H1 (cell line): ENCODE measurements around the gene INTS7. TPM values are rescaled to one million over a fixed set of nuclear protein-coding genes. Genes with fewer than 3 reads are reported as not detected.

Source experiments
- BCL11A ChIP-seq, 2 experiments: IDR thresholded peaks; one replicate each; pipeline ENCODE4 v1.6.1; 2011; ENCODE audit warnings: low read depth in 2 of 2, low read length in 2 of 2, mild to moderate bottlenecking in 2 of 2
- CHD1 ChIP-seq: IDR thresholded peaks from 2 replicates; pipeline ENCODE4 v1.6.1; 2012; ENCODE audit warnings: low read depth, low read length, improper control_type of control experiment
- EZH2 ChIP-seq: fragments of 200-600 bp; sonication (generic); IDR thresholded peaks from 2 replicates; pipeline ENCODE4 v1.7.1; 2012; ENCODE audit warnings: low read depth, mild to moderate bottlenecking, moderate library complexity, low read length, inconsistent platforms; ENCODE audit not compliant: severe bottlenecking
- FOSL1 ChIP-seq: IDR thresholded peaks from 2 replicates; pipeline ENCODE4 v1.6.1; 2011; ENCODE audit warnings: mild to moderate bottlenecking, low read depth, low read length, moderate library complexity; ENCODE audit not compliant: insufficient read depth
- HDAC6 ChIP-seq: IDR thresholded peaks from one replicate; pipeline ENCODE4 v1.7.1; 2012; ENCODE audit warnings: low read depth, mild to moderate bottlenecking, inconsistent platforms, low read length, moderate library complexity
- JUN ChIP-seq: IDR thresholded peaks from 2 replicates; pipeline ENCODE4 v1.6.1; 2011; ENCODE audit warnings: low read depth, mild to moderate bottlenecking, improper control_type of control experiment, low read length
- PHF8 ChIP-seq: fragments of 200-600 bp; sonication (generic); conservative IDR thresholded peaks from 2 replicates; pipeline ENCODE4 v1.7.1; 2012; ENCODE audit warnings: low read depth, mild to moderate bottlenecking, inconsistent platforms, low read length, moderate library complexity
- POLR2A ChIP-seq, 2 experiments: IDR thresholded peaks; 1 replicate in 1 of 2; 2 replicates in 1 of 2; pipeline ENCODE4 v1.6.1; 2011; ENCODE audit warnings: low read depth in 2 of 2, low read length in 2 of 2, mild to moderate bottlenecking in 2 of 2; ENCODE audit errors: control extremely low read depth in 1 of 2
- SAP30 ChIP-seq: fragments of 300-600 bp; sonication (generic); IDR thresholded peaks from 2 replicates; pipeline ENCODE4 v1.7.1; 2012; ENCODE audit warnings: low read length, moderate library complexity, mild to moderate bottlenecking, inconsistent platforms; ENCODE audit not compliant: insufficient read depth, insufficient replicate concordance
- SIX5 ChIP-seq: IDR thresholded peaks from 2 replicates; pipeline ENCODE4 v1.6.1; 2011; ENCODE audit warnings: mild to moderate bottlenecking, low read depth, low read length
- SP4 ChIP-seq: IDR thresholded peaks from 2 replicates; pipeline ENCODE4 v1.6.1; 2012; ENCODE audit warnings: low read length, inconsistent platforms
- SRF ChIP-seq: IDR thresholded peaks from 2 replicates; pipeline ENCODE4 v1.6.1; 2011; ENCODE audit warnings: mild to moderate bottlenecking, low read depth, low read length, moderate library complexity
- TAF1 ChIP-seq: IDR thresholded peaks from 2 replicates; pipeline ENCODE4 v1.6.1; 2011; ENCODE audit warnings: mild to moderate bottlenecking, low read depth, low read length
- TBP ChIP-seq: IDR thresholded peaks from 2 replicates; pipeline ENCODE4 v1.6.1; 2011; ENCODE audit warnings: low read depth, low read length, improper control_type of control experiment
- TCF12 ChIP-seq: IDR thresholded peaks from 2 replicates; pipeline ENCODE4 v1.6.1; 2011; ENCODE audit warnings: low read depth, mild to moderate bottlenecking, low read length
- TEAD4 ChIP-seq: IDR thresholded peaks from 2 replicates; pipeline ENCODE4 v1.6.1; 2012; ENCODE audit warnings: low read depth, low read length, inconsistent platforms, mixed read lengths
- YY1 ChIP-seq: IDR thresholded peaks from 2 replicates; pipeline ENCODE4 v1.6.1; 2011; ENCODE audit warnings: low read depth, mild to moderate bottlenecking, low read length
- polyA plus RNA-seq, 7 experiments: library from polyadenylated mRNA; depleted of rRNA in 3 of 7; stranded (reverse) in 5 of 7; unstranded in 2 of 7; fragments of >200 nt in 5 of 7; fragments of 200-250 nt in 2 of 7; gene quantifications; 1 replicate in 5 of 7; 2 replicates in 1 of 7; 4 replicates in 1 of 7; pipeline versions ENCODE4 v1.2.1 to v1.2.3, GENCODE V29; 2011 to 2013; ENCODE audit warnings: missing spikeins in 2 of 7, mixed read lengths in 2 of 7
- total RNA-seq: library from RNA; stranded (reverse); fragmentation: NEBNext Ultra II Directional; extraction: Animal tissue kit (Norgen Biotek cat#: 25700); gene quantifications from 2 replicates; pipeline ENCODE4 v1.2.1, GENCODE V29; 2021
- TF ChIP-seq, protein P1 (sequence below): IDR thresholded peaks from 2 replicates; pipeline ENCODE4 v1.6.1; 2012; ENCODE audit warnings: inconsistent platforms
- TF ChIP-seq, protein P2 (sequence below), 3 experiments: IDR thresholded peaks; 1 replicate in 2 of 3; 2 replicates in 1 of 3; pipeline versions ENCODE4 v1.5.1 to v1.6.1; 2011; ENCODE audit warnings: low read length in 3 of 3, mild to moderate bottlenecking in 3 of 3, inconsistent platforms in 2 of 3, low read depth in 1 of 3, moderate library complexity in 1 of 3; ENCODE audit not compliant: insufficient read depth in 1 of 3; ENCODE audit errors: control extremely low read depth in 1 of 3
- TF ChIP-seq, protein P3 (sequence below): IDR thresholded peaks from 2 replicates; pipeline ENCODE4 v1.6.1; 2011; ENCODE audit warnings: low read length, improper control_type of control experiment

The INTS7 gene
- total and polyA plus RNA-seq, 2 of the 8 experiments (the other 6 are each of a cell fraction or from before 2014, with no cell fraction given), result 15.2 to 22.4 TPM

GRCh38 chr1:211944733-211945500 is 90.4 kb downstream of the INTS7 start (continued):
- TF ChIP-seq, protein P1, sequence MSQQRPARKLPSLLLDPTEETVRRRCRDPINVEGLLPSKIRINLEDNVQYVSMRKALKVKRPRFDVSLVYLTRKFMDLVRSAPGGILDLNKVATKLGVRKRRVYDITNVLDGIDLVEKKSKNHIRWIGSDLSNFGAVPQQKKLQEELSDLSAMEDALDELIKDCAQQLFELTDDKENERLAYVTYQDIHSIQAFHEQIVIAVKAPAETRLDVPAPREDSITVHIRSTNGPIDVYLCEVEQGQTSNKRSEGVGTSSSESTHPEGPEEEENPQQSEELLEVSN, result no peak
- no peak for TF ChIP-seq SIX5
- no peak for TF ChIP-seq HDAC6
- TF ChIP-seq TBP, result no peak
- TF ChIP-seq SP4, result no peak
- TF ChIP-seq POLR2A (IDR thresholded peaks at IDR 0.05; ENCODE audit: control extremely low read depth in 1 of 2, low read depth in 2 of 2, low read length in 2 of 2), result no peak
- no peak for TF ChIP-seq BCL11A (IDR thresholded peaks at IDR 0.05; ENCODE audit: low read depth in 2 of 2, low read length in 2 of 2)
- TF ChIP-seq TEAD4, result peak; percentile 82
- TF ChIP-seq PHF8, result no peak
- TF ChIP-seq, protein P2, sequence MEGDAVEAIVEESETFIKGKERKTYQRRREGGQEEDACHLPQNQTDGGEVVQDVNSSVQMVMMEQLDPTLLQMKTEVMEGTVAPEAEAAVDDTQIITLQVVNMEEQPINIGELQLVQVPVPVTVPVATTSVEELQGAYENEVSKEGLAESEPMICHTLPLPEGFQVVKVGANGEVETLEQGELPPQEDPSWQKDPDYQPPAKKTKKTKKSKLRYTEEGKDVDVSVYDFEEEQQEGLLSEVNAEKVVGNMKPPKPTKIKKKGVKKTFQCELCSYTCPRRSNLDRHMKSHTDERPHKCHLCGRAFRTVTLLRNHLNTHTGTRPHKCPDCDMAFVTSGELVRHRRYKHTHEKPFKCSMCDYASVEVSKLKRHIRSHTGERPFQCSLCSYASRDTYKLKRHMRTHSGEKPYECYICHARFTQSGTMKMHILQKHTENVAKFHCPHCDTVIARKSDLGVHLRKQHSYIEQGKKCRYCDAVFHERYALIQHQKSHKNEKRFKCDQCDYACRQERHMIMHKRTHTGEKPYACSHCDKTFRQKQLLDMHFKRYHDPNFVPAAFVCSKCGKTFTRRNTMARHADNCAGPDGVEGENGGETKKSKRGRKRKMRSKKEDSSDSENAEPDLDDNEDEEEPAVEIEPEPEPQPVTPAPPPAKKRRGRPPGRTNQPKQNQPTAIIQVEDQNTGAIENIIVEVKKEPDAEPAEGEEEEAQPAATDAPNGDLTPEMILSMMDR (IDR thresholded peaks at IDR 0.05; ENCODE audit: control extremely low read depth in 1 of 3, insufficient read depth in 1 of 3, low read depth in 1 of 3, low read length in 3 of 3), result peak; percentile 64 to 81 (median 69)
- TF ChIP-seq, protein P3, sequence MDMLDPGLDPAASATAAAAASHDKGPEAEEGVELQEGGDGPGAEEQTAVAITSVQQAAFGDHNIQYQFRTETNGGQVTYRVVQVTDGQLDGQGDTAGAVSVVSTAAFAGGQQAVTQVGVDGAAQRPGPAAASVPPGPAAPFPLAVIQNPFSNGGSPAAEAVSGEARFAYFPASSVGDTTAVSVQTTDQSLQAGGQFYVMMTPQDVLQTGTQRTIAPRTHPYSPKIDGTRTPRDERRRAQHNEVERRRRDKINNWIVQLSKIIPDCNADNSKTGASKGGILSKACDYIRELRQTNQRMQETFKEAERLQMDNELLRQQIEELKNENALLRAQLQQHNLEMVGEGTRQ, result no peak
- no peak for TF ChIP-seq JUN
- TF ChIP-seq SAP30, result no peak
- no peak for TF ChIP-seq TCF12
- TF ChIP-seq EZH2, result no peak
- TF ChIP-seq CHD1, result no peak
- TF ChIP-seq TAF1, result no peak
- TF ChIP-seq SRF, result no peak
- TF ChIP-seq FOSL1, result no peak
- 0 out of 2 replicates have a peak, but pooled peaks have one; percentile 43 for TF ChIP-seq YY1
